A673 (cell line): Measurements from ENCODE around the gene NECTIN1. TPM values are rescaled to one million over a fixed set of nuclear protein-coding genes. Genes with fewer than 3 reads are reported as not detected.

ENCODE experiments used
- BruUV-seq: library from RNA; stranded (reverse); fragments of 400-500 nt; replicated peaks from 2 replicates; lab custom pipeline; 2021; lab: Mats Ljungman, UMichigan
- CTCF ChIA-PET: fragments of 300-600 bp; sonication (Branson Sonifier 250); formaldehyde crosslinking; loops from one replicate; lab custom pipeline; 2022; ENCODE audit warnings: antibody characterized with exemption; lab: Charles Lee
- POLR2A ChIA-PET: fragments of 300-600 bp; sonication (Branson Sonifier 250); formaldehyde crosslinking; loops from one replicate; lab custom pipeline; 2022; ENCODE audit warnings: antibody characterized with exemption; ENCODE audit not compliant: low non-redundant PET; lab: Charles Lee
- DNase-seq: peaks from one replicate; pipeline ENCODE4 v3.0.0-alpha.2; 2015; ENCODE audit warnings: low spot score
- H3K27ac ChIP-seq: fragments of 200-600 bp; sonication (generic); 2 replicates; pipeline ENCODE4 v1.5.1; 2016; ENCODE audit warnings: mixed run types, low read depth, mild to moderate bottlenecking, mixed read lengths, antibody characterized with exemption, low read length; ENCODE audit not compliant: poor library complexity, severe bottlenecking
- H3K27me3 ChIP-seq: fragments of 200-600 bp; sonication (generic); replicated peaks from 2 replicates; pipeline ENCODE4 v1.6.1; 2017; ENCODE audit warnings: mixed run types, low read depth, mild to moderate bottlenecking, mixed read lengths, antibody characterized with exemption, low read length; ENCODE audit not compliant: insufficient read depth, poor library complexity
- H3K36me3 ChIP-seq: fragments of 200-600 bp; sonication (generic); 2 replicates; pipeline ENCODE4 v1.6.1; 2016; ENCODE audit warnings: mixed run types, mild to moderate bottlenecking, mixed read lengths, antibody characterized with exemption, low read length; ENCODE audit not compliant: insufficient read depth, poor library complexity, severe bottlenecking
- H3K4me1 ChIP-seq: fragments of 200-600 bp; sonication (generic); 2 replicates; pipeline ENCODE4 v1.6.1; 2017; ENCODE audit warnings: mixed run types, mild to moderate bottlenecking, mixed read lengths, antibody characterized with exemption, low read length; ENCODE audit not compliant: insufficient read depth, poor library complexity, severe bottlenecking
- H3K4me3 ChIP-seq: fragments of 200-600 bp; sonication (generic); 2 replicates; pipeline ENCODE4 v1.5.1; 2016; ENCODE audit warnings: low read depth, mixed run types, mild to moderate bottlenecking, mixed read lengths, low read length; ENCODE audit not compliant: poor library complexity, severe bottlenecking
- H3K9me3 ChIP-seq: fragments of 200-600 bp; sonication (generic); 2 replicates; pipeline ENCODE4 v1.6.1; 2016; ENCODE audit warnings: mixed run types, low read depth, mild to moderate bottlenecking, mixed read lengths, antibody characterized with exemption, low read length; ENCODE audit not compliant: poor library complexity, severe bottlenecking
- EZH2 ChIP-seq: fragments of 200-600 bp; sonication (generic); IDR thresholded peaks from 2 replicates; pipeline ENCODE4 v1.6.1; 2017; ENCODE audit warnings: borderline replicate concordance, low read depth, mild to moderate bottlenecking, mixed read lengths, antibody characterized with exemption, low read length; ENCODE audit not compliant: poor library complexity, severe bottlenecking
- intact Hi-C: fragments of 100-400 bp; cut with micrococcal nuclease; formaldehyde crosslinking; loops from one replicate; pipeline ENCODE4 v1.10.0; 2022; ENCODE audit not compliant: unreplicated experiment
- total RNA-seq: library from RNA; stranded (reverse); gene quantifications from 2 replicates; pipeline ENCODE4 v1.2.3, GENCODE V29; 2021
- TF ChIP-seq, protein P1 (sequence below): fragments of 300-800, 200-600 bp; sonication (generic); conservative IDR thresholded peaks from 2 replicates; pipeline ENCODE4 v1.5.1; 2017; ENCODE audit warnings: low read depth, mild to moderate bottlenecking, antibody characterized with exemption, low read length, moderate library complexity, mixed read lengths

The NECTIN1 gene
- total RNA-seq, 1 experiment from 2014 or later, result 10.1 TPM

GRCh38 chr11:119711476-119711875 is 17.5 kb downstream of the NECTIN1 start:
- Histone ChIP-seq H3K36me3 (no peaks in the 10 kb centered on the region), H3K27ac (no peak overlapping the region), H3K4me3 (no peak overlapping the region), H3K9me3 (no peaks in the 10 kb centered on the region), H3K27me3 (no peaks in the 10 kb centered on the region), H3K4me1 (no peaks in the 10 kb centered on the region)
- ChIA-PET POLR2A (no interaction called here), CTCF (interaction anchor here (0.7 kb wide), 1 partner anchor 28 kb away, joined by 4 read pairs; no protein-coding TSS in a partner anchor)
- no peak for DNase-seq
- no TSS peak for BruUV-seq
- TF ChIP-seq, protein P1, sequence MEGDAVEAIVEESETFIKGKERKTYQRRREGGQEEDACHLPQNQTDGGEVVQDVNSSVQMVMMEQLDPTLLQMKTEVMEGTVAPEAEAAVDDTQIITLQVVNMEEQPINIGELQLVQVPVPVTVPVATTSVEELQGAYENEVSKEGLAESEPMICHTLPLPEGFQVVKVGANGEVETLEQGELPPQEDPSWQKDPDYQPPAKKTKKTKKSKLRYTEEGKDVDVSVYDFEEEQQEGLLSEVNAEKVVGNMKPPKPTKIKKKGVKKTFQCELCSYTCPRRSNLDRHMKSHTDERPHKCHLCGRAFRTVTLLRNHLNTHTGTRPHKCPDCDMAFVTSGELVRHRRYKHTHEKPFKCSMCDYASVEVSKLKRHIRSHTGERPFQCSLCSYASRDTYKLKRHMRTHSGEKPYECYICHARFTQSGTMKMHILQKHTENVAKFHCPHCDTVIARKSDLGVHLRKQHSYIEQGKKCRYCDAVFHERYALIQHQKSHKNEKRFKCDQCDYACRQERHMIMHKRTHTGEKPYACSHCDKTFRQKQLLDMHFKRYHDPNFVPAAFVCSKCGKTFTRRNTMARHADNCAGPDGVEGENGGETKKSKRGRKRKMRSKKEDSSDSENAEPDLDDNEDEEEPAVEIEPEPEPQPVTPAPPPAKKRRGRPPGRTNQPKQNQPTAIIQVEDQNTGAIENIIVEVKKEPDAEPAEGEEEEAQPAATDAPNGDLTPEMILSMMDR, result no peak
- TF ChIP-seq EZH2, result no peak
- intact Hi-C loops, result no loop called here

- no peak for DNase-seq
- no TSS peak for BruUV-seq
- no peaks in the 10 kb centered on the region for H3K4me1 ChIP-seq
- no peak overlapping the region for H3K4me3 ChIP-seq
- no peaks in the 10 kb centered on the region for H3K36me3 ChIP-seq
- intact Hi-C loops, result no loop called here
- no peaks in the 10 kb centered on the region for H3K9me3 ChIP-seq
- TF ChIP-seq EZH2, result no peak
- TF ChIP-seq, protein P1, result no peak
- POLR2A ChIA-PET, result no interaction called here
- no peaks in the 10 kb centered on the region for H3K27me3 ChIP-seq
- CTCF ChIA-PET, result no interaction called here
- H3K27ac ChIP-seq, result no peak overlapping the region
Measured at GRCh38 chr11:119710417-119710816, 18.6 kb downstream of the NECTIN1 start.

- BruUV-seq, result no TSS peak
- intact Hi-C loops, result no loop called here
- peak; percentile 60 for DNase-seq
Measured at GRCh38 chr11:119709638-119710346, 19.2 kb downstream of the NECTIN1 start.

More at GRCh38 chr11:119709638-119710346, 19.2 kb downstream of the NECTIN1 start:
- Histone ChIP-seq H3K36me3 (no peaks in the 10 kb centered on the region), H3K27ac (no peak overlapping the region), H3K27me3 (no peaks in the 10 kb centered on the region), H3K4me3 (no peak overlapping the region), H3K9me3 (no peaks in the 10 kb centered on the region), H3K4me1 (no peaks in the 10 kb centered on the region)
- ChIA-PET CTCF (interaction anchor here (1.1 kb wide), 1 partner anchor 11 kb away, joined by 4 read pairs; no protein-coding TSS in a partner anchor), POLR2A (no interaction called here)
- TF ChIP-seq, protein P1, result no peak
- no peak for TF ChIP-seq EZH2
